BJ (cell line): ENCODE data around the gene KLHL30. TPM values are rescaled to one million over a fixed set of nuclear protein-coding genes. Genes with fewer than 3 reads are reported as not detected.

ENCODE experiments used
- CTCF ChIA-PET: fragments of 350-600 bp; formaldehyde crosslinking; extraction: SDS; loops from one replicate; lab custom pipeline; 2021; ENCODE audit warnings: antibody characterized with exemption, inconsistent platforms; lab: Yijun Ruan, JAX
- POLR2A ChIA-PET: fragments of 300-600 bp; sonication (Branson Sonifier 250); formaldehyde crosslinking; extraction: SDS; loops from one replicate; lab custom pipeline; 2021; ENCODE audit warnings: antibody characterized with exemption; lab: Charles Lee
- DNase-seq: peaks from one replicate; pipeline ENCODE4 v3.0.0-alpha.2; 2011; ENCODE audit warnings: low read depth
- H3K27me3 ChIP-seq: 2 replicates; pipeline ENCODE4 v1.6.0; 2011; ENCODE audit warnings: low read length; ENCODE audit not compliant: control insufficient read depth, insufficient read depth
- H3K36me3 ChIP-seq: 2 replicates; pipeline ENCODE4 v1.5.1; 2011; ENCODE audit warnings: low read length; ENCODE audit not compliant: control insufficient read depth, insufficient read depth
- H3K4me3 ChIP-seq: 2 replicates; pipeline ENCODE4 v1.5.1; 2011; ENCODE audit warnings: low read depth, mild to moderate bottlenecking, control low read depth, low read length
- CTCF ChIP-seq: IDR thresholded peaks from 2 replicates; pipeline ENCODE4 v1.5.1; 2011; ENCODE audit warnings: low read depth, mild to moderate bottlenecking, control low read depth, inconsistent platforms, low read length, moderate library complexity; ENCODE audit not compliant: insufficient read depth
- polyA plus RNA-seq: library from polyadenylated mRNA; depleted of rRNA; stranded (reverse); fragments of >200 nt; gene quantifications from 2 replicates; pipeline ENCODE4 v1.2.3, GENCODE V29; 2011

The KLHL30 gene
- polyA plus RNA-seq, 1 experiment, result 0.58 TPM

- peaks cover 4% of the 10 kb centered on the region for H3K27me3 ChIP-seq
- CTCF ChIA-PET, result no interaction called here
- POLR2A ChIA-PET, result no interaction called here
- no peak overlapping the region for H3K4me3 ChIP-seq
- H3K36me3 ChIP-seq, result no peaks in the 10 kb centered on the region
- no peak for DNase-seq
- no peak for TF ChIP-seq CTCF
Measured at GRCh38 chr2:238122287-238123217, 15.9 kb upstream of the KLHL30 start.

GRCh38 chr2:238123218-238123971 lies 15.1 kb upstream of the KLHL30 start:
- no peak for TF ChIP-seq CTCF
- POLR2A ChIA-PET, result no interaction called here
- CTCF ChIA-PET, result no interaction called here
- no peak for DNase-seq
- H3K27me3 ChIP-seq, result peaks cover 4% of the 10 kb centered on the region
- no peak overlapping the region for H3K4me3 ChIP-seq
- no peaks in the 10 kb centered on the region for H3K36me3 ChIP-seq

- no peak for DNase-seq
- no peak for TF ChIP-seq CTCF
- Histone ChIP-seq H3K36me3 (no peaks in the 10 kb centered on the region), H3K4me3 (no peak overlapping the region), H3K27me3 (peaks cover 4% of the 10 kb centered on the region)
- ChIA-PET POLR2A (no interaction called here), CTCF (no interaction called here)
Measured at GRCh38 chr2:238123991-238124470, 14.4 kb upstream of the KLHL30 start.

GRCh38 chr2:238124488-238125126 lies 13.9 kb upstream of the KLHL30 start:
- Histone ChIP-seq H3K27me3 (peaks cover 3% of the 10 kb centered on the region), H3K4me3 (no peak overlapping the region), H3K36me3 (no peaks in the 10 kb centered on the region)
- ChIA-PET CTCF (interaction anchor here (0.8 kb wide), 1 partner anchor 10 kb away, joined by 4 read pairs; no protein-coding TSS in a partner anchor), POLR2A (no interaction called here)
- no peak for TF ChIP-seq CTCF
- no peak for DNase-seq
